NAMALWA (cell line): Measurements from ENCODE around the gene KLLN.
"Not testable (repeated sequence)": the region's sequence is repeated elsewhere in the genome, so short reads cannot be mapped to it uniquely, and the experiment has no call there.

Source experiments
- DNase-seq: peaks from one replicate; pipeline ENCODE4 v3.0.0-alpha.2; 2015; ENCODE audit warnings: low spot score

The KLLN gene

DNA sequence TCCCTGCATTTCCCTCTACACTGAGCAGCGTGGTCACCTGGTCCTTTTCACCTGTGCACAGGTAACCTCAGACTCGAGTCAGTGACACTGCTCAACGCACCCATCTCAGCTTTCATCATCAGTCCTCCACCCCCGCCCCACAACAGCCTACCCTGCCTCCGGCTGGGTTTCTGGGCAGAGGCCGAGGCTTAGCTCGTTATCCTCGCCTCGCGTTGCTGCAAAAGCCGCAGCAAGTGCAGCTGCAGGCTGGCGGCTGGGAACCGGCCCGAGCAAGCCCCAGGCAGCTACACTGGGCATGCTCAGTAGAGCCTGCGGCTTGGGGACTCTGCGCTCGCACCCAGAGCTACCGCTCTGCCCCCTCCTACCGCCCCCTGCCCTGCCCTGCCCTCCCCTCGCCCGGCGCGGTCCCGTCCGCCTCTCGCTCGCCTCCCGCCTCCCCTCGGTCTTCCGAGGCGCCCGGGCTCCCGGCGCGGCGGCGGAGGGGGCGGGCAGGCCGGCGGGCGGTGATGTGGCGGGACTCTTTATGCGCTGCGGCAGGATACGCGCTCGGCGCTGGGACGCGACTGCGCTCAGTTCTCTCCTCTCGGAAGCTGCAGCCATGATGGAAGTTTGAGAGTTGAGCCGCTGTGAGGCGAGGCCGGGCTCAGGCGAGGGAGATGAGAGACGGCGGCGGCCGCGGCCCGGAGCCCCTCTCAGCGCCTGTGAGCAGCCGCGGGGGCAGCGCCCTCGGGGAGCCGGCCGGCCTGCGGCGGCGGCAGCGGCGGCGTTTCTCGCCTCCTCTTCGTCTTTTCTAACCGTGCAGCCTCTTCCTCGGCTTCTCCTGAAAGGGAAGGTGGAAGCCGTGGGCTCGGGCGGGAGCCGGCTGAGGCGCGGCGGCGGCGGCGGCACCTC, at the start of gene KLLN, which contains the start of gene PTEN:
TSS of gene KLLN (minus strand) at position 481 of the 891 bp plus-strand sequence. CDS start 1,046 bp downstream, outside the sequence.
TSS of gene PTEN (plus strand) at position 573 of the 891 bp plus-strand sequence. CDS start 845 bp downstream, outside the sequence.
- peak; percentile 94 for DNase-seq

- not testable (repeated sequence) for DNase-seq
Observed at GRCh38 chr10:87903396-87903795, 40.1 kb upstream of the KLLN start.

- not testable (repeated sequence) for DNase-seq
Observed at GRCh38 chr10:87897957-87898356, 34.6 kb upstream of the KLLN start.

DNA sequence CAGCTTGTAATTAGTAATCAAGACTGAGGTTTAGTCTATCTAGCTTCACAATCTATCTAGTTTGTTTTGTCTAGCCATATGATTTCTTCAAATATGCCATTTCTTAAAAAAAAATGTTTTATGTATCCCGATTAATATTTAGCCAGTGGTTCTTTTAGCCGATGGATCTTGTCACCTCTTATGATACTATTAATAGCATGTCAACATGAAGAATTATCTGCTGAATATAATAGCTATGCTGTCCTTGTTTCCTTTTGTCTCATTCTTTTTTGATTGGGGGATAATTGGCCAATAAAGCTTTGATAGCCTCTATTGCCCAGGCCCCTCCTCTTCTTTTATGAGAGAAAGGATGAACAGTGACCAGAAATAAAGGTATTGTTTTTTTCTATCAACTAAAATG, 32.9 kb upstream of the KLLN start:
- no peak for DNase-seq

DNA sequence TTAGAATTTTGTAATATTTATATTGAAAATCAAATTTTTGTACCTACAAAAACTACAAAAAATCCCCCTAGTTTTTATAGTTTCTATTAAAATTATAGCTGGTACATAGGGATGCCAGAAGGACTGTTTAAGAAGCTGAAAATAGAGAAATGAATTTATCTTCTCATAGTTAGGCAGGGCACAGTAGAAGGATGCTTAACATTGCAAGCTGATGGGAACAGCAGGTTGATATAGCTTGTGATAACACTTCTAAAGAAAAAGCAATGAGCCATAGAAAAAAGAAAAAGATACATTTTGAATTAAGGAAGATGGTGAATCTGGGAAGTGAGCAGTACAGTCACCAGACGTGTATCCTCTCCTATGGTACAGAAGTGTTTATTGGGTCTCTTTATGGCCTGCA, 32.1 kb upstream of the KLLN start:
- DNase-seq, result no peak

DNA sequence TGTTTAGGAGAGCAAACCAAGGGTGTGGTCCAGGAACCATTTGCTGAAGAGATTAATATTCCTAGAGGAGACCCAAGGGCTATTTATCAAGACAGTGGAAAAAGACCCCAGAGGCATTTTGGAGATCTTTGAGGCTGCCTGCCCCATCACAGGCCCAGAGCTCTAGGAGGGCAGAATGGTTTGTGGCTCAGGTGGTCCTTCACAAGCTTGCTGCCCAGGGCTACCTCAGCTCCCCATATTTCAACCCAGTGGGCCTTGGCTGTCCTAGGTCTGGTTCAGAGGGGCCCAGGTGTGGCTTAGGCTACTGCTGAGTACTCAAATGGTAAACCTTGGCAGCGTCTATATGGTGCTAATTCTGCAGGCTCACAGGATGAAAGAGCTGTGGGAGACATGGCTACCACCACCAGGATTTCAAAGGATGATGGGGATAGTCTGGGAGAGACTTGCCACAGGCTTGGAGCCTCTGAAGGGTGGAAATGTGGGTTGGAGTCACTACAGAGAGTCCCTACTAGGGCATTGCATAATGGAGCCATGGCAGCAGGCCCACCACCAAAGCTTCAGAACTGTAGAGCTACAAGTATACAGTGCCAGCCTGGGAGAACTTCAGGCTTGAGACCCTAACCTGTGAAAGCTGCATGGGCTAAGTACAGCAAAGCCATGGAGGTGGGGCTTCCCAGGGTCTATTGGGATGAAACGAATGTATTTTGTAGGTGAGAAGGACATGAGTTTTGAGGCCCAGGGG, 24.4 kb upstream of the KLLN start:
- DNase-seq, result no peak

DNA sequence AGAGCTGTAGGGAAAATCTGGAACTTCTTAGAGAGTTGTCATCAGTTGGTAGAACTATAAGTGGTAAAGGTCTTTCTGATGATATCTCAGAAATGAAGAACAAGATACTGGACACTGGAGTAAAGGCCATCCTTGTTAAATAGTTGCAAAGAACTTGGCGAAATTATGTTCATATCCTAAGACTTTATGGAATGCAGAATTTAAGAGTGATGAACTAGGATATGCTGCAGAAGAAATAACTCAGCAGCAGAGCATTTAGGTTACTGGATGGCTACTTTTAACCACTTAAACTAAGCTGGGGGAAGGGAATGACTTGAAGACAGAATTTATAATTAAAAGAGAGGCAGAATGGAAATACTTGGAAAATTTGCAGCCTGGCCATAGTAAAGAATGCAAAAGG, 23.8 kb upstream of the KLLN start:
- no peak for DNase-seq

DNA sequence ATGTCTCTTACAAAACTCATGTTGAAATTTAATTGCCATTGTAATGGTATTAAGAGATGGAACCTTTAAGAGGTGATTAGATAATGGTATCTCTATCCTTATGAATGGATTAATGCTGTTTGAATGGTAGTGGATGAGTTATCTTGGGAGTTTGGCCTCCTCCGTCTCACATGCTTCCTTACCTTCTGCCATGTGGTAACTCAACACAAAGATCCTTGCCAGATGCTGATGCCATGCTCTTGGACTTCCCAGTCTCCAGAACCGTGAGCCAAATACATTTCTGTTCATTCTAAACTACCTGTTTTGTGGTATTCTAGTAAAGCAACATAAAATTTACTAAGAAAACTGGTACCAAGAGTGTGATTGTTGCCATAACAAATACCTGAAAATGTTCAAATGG, 23.3 kb upstream of the KLLN start:
- no peak for DNase-seq

GRCh38 chr10:87882555-87883294, 19.4 kb upstream of the KLLN start:
- no peak for DNase-seq

DNA sequence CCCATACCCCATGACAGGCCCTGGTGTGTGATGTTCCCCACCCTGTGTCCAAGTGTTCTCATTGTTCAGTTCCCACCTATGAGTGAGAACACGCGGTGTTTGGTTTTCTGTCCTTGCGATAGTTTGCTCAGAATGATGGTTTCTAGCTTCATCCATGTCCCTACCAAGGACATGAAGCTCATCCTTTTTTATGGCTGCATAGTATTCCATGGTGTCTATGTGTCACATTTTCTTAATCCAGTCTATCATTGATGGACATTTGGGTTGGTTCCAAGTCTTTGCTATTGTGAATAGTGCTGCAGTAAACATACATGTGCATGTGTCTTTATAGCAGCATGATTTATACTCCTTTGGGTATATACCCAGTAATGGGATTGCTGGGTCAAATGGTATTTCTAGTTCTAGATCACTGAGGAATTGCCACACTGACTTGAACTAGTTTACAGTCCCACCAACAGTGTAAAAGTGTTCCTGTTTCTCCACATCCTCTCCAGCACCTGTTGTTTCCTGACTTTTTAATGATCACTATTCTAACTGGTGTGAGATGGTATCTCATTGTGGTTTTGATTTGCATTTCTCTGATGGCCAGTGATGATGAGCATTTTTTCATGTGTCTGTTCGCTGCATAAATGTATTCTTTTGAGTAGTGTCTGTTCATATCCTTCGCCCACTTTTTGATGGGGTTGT, 18.2 kb upstream of the KLLN start:
- DNase-seq, result not testable (repeated sequence)

DNA sequence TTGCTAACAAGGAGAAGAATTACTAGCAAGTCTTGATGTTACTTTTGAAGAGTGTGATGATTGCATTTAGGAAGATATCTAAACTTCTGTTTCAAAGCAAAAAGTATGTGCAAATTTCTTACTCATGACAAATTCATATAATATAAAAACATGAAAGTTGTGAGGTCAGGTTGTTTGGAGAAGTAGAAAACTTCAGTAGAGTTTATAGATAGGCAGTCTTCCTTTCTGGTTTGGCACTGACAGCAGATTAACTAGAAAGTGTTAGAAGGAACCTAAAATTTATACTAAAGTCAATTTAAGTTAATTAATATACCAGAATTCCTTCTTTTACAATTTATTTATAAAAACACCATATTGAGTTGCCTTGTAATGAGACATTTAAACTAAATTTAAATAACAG, 17.0 kb upstream of the KLLN start:
- DNase-seq, result no peak

GRCh38 chr10:87878664-87879459, 15.5 kb upstream of the KLLN start:
- no peak for DNase-seq

DNA sequence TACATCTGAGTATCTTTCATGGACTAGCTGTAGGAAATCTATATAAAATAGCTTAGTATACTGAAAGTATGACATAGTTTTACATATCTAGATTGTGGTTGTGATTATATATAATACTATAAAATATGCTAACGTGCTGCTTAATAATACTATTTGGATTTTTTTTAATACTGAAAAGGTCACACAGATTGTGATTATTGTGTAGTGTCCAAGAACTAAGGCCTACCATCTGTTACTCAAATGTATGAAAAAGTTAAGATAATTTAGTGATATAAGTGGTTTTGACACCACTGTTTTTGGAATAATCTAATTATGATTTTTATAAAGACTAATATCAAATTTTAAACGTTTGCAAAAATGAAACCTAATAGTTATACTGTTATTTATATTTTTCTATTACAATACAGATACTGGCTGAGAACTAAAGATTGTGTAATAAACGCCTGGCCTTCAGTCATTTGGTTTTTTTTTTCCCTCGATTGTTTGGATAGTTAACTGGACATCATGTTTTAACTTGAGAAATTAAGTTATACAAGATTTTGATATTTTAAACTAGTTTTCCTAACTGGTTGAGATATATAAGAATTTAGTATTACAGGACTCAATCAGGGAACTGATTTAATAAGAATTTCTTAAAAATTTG, 12.7 kb upstream of the KLLN start:
- DNase-seq, result no peak

- DNase-seq, result no peak
Observed at GRCh38 chr10:87873656-87874055, 10.3 kb upstream of the KLLN start.

DNA sequence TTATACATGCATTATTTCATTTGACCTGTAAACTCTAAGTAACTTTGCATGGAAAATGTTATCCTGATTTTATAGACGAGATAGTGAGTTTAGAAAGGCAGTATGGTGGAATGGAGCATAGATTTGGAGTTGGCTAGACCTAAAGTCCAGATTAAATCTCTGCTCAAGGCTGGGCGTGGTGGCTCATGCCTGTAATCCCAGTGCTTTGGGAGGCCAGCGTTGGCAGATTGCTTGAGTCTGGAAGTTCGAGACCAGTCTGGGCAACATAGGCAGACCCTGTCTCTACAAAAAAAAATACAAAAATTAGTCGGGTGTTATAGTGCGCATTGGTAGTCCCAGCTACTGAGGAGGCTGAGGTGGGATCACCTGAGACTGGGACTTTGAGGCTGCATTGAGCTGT, 9.5 kb upstream of the KLLN start:
- no peak for DNase-seq

DNA sequence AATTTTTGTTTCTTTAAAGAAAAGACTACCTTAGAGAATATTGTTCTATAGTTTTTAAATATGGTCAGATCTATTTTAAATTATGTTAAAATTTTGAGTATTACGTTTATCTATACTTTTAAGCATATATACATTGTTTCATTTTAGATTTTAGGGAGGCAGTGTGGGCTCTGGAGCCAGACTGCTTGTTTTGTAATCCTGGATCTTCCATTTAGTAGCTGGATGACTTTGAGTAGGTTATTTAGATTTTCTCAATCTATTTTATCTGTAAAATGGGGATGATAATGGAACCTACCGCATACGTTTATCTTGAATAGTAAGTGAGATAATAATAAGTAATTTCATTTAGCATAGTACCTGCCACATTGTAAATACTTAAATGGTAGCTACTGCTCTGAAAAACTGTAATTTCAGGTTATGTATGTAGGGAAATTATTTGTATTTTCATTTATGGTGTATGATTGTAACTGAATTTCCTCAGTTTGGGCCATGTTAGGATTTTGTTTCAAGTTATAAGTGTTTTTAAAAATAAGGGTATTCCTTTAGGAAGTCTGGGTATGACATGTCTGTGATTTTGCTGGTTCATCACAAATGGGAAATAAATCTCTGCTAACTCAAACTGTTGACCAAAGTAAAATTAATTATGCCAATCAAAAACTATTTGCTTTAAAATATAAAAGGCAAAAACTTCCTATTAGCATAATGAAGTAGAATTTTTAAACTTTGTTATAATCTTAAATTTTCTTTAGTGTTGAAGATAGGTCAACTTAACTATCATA, 6.6 kb upstream of the KLLN start:
- DNase-seq, result no peak

DNA sequence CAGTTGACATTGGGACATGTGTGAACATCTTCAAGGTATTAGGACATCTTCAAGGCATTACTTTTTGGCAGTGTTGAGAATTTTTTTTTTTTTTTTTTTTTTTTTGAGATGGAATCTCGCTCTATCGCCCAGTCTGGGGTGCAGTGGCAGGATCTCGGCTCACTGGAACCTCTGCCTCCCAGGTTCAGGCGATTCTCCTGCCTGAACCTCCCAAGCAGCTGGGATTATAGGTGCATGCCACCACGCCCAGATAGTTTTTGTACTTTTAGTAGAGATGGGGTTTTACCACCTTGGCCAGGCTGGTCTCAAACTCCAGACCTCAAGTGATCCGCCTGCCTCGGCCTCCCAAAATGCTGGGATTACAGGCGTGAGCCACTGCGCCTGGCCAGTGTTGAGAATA, 5.8 kb upstream of the KLLN start:
- not testable (repeated sequence) for DNase-seq

DNA sequence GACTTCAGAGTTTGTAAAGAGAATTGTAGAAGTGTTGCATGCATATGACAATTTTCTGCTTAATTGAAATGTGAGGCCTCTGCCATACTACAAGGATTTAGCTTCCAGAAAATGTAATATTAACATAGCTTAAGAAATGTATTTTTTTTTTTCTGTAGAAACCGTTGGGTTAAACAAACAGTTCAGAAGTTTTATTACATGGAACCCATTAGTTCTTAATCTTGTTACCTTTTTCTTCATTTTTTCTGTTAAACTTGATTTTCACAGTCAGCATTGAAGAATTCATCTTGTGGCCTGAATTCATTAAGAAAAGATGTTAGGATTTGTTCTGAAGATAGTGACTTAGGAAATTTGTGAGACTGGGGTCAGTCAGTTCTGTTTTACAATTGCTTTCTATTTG, 4.9 kb upstream of the KLLN start:
- DNase-seq, result no peak

GRCh38 chr10:87867453-87867852, 4.1 kb upstream of the KLLN start:
- DNase-seq, result no peak
